HG02943 (cell line): ENCODE data around the gene EFNA5.
"Not testable (repeated sequence)": the region's sequence is repeated elsewhere in the genome, so short reads cannot be mapped to it uniquely, and the experiment has no call there.

Experiments
- ATAC-seq: cut with Tn5 transposase; IDR thresholded peaks from one replicate; pipeline ENCODE4 v1.9.1; 2021; ENCODE audit warnings: mild to moderate bottlenecking, low read depth, moderate library complexity; ENCODE audit not compliant: unreplicated experiment

The EFNA5 gene

GRCh38 chr5:107446972-107447371 is 223.8 kb downstream of the EFNA5 start:
- no peak for ATAC-seq

GRCh38 chr5:107444300-107444699 is 226.4 kb downstream of the EFNA5 start:
- no peak for ATAC-seq

- ATAC-seq = no peak
Observed at GRCh38 chr5:107443897-107444296, 226.8 kb downstream of the EFNA5 start.

- ATAC-seq = no peak
Observed at GRCh38 chr5:107442452-107442851, 228.3 kb downstream of the EFNA5 start.

- ATAC-seq = no peak
Observed at GRCh38 chr5:107439832-107440231, 230.9 kb downstream of the EFNA5 start.

- ATAC-seq = no peak
Observed at GRCh38 chr5:107437986-107438510, 232.7 kb downstream of the EFNA5 start.

GRCh38 chr5:107437154-107437553 is 233.6 kb downstream of the EFNA5 start:
- no peak for ATAC-seq

GRCh38 chr5:107436201-107436600 is 234.5 kb downstream of the EFNA5 start:
- ATAC-seq = no peak

- ATAC-seq = no peak
Observed at GRCh38 chr5:107435061-107435460, 235.7 kb downstream of the EFNA5 start.

- not testable (repeated sequence) for ATAC-seq
Observed at GRCh38 chr5:107433646-107434045, 237.1 kb downstream of the EFNA5 start.

- ATAC-seq = no peak
Observed at GRCh38 chr5:107431998-107432397, 238.7 kb downstream of the EFNA5 start.

GRCh38 chr5:107431536-107431935 is 239.2 kb downstream of the EFNA5 start:
- no peak for ATAC-seq

- no peak for ATAC-seq
Observed at GRCh38 chr5:107430071-107430625, 240.6 kb downstream of the EFNA5 start.

GRCh38 chr5:107428303-107428813 is 242.4 kb downstream of the EFNA5 start:
- ATAC-seq = no peak

GRCh38 chr5:107426872-107427271 is 243.9 kb downstream of the EFNA5 start:
- ATAC-seq = no peak

- no peak for ATAC-seq
Observed at GRCh38 chr5:107426209-107426608, 244.5 kb downstream of the EFNA5 start.

- ATAC-seq = no peak
Observed at GRCh38 chr5:107425541-107426031, 245.2 kb downstream of the EFNA5 start.

- ATAC-seq = no peak
Observed at GRCh38 chr5:107424491-107424890, 246.2 kb downstream of the EFNA5 start.

- ATAC-seq = no peak
Observed at GRCh38 chr5:107422494-107422893, 248.2 kb downstream of the EFNA5 start.

- no peak for ATAC-seq
Observed at GRCh38 chr5:107419498-107419897, 251.2 kb downstream of the EFNA5 start.

GRCh38 chr5:107418902-107419301 is 251.8 kb downstream of the EFNA5 start:
- ATAC-seq = no peak

GRCh38 chr5:107418071-107418470 is 252.7 kb downstream of the EFNA5 start:
- ATAC-seq = no peak
